AG20443 (cell line): Measurements from ENCODE around the gene CKAP2L.

Source experiments
- DNase-seq: peaks from one replicate; pipeline ENCODE4 v3.0.0; 2012; ENCODE audit warnings: low spot score, mixed read lengths

The CKAP2L gene

DNA sequence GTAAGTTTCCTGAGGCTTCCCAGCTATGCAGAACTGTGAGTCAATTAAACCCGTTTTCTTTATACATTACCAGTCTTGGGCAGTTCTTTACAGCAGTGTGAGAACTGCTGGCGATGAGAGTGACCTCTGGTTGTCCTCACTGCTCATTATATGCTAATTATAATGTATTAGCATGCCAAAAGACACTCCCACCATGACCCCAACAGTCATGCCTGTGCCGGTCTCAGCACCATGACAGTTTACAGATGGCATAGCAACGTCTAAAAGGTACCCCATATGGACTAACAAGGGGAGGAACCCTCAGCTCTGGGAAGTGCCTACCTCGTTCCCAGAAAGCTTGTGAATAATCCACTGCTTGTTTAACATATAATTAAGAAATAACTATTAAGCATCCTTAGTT lies 28.0 kb upstream of the CKAP2L start:
- no peak for DNase-seq

DNA sequence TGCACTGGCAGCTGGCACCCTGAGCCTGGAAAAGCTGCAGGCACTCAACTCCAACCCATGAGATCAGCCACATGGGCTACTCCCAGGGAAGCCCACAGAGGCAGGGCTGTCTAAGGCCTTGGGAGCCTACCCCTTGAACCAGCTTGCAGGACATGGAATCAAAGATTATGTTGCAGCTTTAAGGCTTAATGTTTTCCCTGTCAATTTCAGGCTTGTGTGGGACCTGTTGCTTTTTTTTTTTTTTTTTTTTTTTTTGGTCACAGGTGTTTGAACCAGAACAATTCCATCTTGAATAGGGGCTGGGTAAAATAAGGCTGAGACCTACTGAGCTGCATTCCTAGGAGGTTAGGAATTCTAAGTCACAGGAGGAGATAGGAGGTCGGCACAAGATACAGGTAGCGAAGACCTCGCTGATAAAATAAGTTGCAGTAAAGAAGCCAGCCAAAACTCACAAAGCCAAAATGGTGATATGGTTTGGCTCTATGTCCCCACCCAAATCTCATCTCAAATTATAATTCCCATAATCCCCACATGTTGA lies 27.4 kb upstream of the CKAP2L start:
- DNase-seq, result no peak

DNA sequence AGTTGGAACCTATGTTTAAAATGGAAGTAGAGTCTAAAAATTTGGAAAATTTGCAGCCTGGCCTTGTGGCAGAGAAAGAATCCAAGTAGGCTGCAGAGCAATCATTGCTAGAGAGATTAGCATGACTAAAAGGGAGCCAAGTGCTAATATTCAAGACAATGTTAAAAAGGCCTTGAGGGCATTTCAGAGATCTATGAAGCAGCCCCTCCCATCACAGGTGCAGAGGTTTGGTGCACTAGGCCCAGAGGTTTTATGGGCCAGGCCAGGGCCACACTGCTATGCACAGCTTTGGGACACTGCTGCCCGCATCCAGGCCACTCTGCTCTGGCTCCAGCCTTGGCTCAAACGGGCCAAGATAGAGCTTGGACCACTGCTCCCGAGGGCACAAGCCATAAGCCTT lies 26.6 kb upstream of the CKAP2L start:
- DNase-seq, result no peak

DNA sequence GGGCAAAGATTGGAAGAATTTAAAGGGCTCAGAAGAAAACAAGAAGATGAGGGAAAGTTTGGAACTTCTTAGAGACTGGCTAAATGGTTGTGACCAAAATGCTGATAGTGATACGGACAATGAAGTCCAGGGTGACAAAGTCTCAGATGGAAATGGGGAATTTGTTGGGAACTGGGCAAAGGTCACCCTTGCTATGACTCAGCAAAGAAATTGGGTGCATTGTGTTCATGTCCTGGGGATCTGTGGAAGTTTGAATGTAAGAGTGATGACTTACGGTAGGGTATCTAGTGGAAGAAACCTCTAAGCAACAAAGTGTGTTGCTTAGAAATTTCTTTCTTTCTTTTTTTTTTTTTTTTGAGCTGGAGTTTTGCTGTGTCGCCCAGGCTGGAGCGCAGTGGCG lies 25.9 kb upstream of the CKAP2L start:
- no peak for DNase-seq

DNA sequence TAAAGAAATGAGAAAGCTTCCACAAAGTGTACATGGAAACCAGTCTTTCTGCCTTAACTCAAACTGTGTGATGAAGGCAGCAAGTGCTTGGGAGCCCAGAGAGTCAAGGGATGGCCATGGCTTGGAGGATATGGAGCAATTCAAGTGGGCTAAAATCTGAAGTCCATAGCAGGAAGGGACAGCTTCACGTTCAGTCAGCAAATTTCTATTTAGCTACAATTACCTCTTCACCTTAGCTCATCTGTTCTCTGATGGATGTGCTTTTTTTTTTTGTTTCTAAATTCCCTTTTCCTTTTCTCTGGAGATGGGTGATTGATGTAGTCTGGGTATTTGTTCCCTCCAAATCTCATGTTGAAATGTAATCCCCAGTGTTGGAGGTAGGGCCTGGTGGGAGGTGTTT lies 24.8 kb upstream of the CKAP2L start:
- DNase-seq, result no peak

DNA sequence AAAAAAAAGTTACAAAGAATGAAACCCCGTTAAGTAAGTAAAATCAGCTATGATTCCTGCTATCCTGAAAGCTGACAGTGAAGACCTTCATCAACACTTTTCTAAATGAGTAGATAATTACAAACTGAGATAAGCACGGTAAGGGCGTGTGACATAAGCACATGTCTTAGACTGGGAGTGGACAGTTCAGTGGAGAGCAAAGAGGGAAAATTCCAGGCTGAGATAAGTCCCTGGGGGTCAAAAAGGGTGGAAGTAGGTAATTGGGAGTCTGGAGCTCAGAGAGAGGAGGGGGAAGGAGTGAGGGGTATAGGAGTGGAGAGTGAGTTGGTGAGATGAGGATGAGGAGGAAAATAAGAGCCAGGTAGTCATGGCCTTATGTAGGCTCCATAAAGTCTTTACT lies 24.2 kb upstream of the CKAP2L start:
- DNase-seq, result no peak

DNA sequence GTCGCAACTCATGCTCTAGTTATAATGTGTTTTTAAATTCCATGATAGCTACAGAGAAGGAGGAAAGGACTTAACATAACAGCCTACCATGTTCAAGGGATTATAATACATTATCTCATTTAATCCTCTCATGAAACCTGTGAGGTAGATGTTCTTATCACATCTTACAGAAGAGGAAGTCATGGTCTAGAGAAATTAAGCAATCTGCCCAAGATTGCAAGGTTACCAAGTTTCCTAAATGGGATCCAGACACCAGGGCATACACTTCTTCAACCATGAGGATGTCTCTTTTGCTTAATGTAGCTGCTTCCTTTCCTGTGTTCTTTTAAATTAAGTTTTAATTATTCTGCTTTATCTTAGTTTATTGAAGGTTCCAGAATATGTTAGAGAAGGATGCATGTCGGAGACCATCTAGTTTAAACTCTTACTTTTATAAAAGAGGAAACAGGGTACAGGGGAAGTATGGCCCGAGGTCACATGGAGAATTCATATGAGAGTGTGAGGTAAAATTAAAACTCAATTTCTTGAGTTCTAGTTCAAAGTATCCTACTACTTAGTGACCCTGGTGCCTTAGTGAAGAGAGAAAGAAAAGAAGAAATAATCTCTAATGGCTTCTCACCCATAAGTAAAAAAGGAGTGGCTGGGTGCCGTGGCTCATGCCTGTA lies 23.5 kb upstream of the CKAP2L start:
- no peak for DNase-seq

DNA sequence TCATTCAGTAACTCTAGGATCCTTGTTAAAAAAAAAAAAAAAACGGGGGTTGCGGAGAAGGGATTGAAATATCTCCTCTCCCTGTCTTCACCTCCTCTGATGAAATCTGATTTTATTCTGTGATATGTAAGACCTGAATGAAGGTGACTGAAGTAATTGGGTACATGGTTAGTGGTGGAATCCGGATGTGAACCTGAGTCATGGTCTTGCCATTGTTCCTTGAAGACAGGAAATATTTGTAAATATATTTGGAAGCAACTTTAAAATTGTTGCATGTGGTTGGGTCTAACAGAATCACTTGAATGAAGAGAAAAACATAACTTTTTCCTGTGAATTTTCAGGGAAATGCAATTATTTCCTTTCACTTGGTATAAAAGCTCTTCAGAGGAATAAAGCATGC lies 22.9 kb upstream of the CKAP2L start:
- no peak for DNase-seq

DNA sequence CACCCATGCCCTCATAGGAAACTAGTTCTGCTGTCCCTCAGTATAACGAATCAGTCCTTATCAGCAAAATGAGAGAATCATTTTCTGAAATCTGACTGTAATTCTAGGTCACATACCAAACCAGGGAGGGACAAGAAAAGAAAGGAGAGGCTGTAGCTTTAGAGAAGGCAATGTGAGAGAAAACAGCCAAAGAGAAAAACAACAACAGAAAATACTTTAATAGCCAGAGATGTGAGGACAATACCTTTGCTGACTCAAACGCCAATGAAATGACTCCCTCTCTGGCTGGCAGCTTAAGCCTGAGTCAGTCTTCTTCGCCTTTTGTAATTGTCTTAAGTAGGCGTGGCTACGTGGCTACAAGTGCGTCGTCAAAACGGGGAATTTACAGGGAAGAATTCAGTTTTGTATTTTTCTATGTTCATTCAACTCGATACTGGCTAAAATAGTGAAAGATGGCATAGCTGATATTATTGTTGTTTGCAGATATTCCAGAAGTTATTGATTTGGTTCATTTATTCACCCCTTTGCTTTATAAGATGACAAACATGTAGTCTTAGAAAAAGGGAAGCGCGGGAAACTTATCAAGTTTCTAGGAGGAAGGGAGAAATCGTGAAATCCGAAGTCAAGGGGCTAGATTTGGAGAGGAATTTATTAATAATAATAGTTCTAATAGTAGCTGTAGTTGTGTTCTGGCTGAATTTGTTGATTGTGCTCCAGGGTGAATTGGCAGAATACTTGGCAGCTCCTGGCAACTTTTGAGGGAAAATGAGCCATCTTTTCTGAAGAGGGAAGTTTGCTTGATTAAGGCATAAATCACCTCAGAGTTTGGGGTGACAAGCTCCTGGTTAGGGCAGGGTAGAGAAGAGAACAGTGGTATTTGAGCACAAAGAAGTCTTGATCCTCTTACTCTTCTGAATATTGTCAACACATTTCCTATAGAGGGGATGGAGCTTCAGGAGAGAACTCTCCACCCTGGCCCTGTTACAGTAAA lies 20.1 kb upstream of the CKAP2L start, which contains the start of gene IL1A:
Gene IL1A (minus strand): TSS at position 295 of the 991 bp plus-strand sequence. CDS start 723 bp downstream, outside the sequence.
- DNase-seq, result peak; percentile 78

DNA sequence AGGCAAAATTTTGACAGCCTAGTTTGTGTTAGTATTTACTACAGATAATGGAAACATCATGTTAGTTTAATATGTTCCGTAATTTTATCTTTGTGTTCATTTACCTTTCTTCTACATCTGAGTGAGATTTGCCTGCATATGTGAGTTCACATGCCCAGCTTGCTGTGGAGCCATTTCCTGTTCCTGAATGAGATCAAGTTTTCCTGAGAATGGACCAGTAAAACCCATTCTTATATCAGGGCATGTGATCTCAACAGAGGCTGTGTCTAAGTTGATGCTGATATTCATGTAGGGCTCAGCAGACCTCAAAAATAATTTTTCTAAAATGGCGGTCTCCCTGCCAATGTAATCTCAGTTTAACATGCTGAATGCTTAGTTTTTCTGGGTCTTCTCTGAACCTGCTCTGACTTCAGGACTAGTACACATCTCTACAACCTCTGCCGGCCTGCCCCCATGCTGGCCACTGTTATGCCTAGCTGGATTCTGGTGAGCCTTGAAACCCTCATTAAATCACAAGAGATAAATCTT lies 18.8 kb upstream of the CKAP2L start:
- no peak for DNase-seq

DNA sequence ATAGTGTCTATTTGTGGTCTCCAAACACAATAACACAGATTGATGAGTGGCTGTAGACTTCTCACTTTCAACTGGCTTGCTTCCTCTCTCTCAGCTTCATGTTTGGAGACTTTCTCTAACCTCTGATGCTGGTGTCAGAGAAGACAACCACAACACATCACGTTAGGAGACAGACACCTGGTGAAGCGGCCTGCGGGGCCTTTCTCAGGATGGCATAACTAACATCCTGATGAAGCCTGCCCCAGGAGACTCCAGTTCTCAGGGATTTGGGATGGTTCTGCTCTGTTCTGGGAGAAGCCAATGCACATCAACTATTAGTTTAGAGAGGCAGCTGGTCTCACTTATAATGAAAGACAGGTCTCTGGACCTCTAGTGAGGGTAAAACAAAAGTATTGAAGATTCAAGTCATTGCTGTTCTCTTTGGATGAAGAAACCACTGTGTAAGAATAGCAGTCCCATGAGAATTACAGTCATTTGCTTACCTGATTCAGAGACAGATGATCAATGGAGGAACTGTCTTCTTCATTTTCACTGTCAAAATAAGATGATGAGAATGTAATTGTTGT lies 17.9 kb upstream of the CKAP2L start:
- DNase-seq, result no peak

DNA sequence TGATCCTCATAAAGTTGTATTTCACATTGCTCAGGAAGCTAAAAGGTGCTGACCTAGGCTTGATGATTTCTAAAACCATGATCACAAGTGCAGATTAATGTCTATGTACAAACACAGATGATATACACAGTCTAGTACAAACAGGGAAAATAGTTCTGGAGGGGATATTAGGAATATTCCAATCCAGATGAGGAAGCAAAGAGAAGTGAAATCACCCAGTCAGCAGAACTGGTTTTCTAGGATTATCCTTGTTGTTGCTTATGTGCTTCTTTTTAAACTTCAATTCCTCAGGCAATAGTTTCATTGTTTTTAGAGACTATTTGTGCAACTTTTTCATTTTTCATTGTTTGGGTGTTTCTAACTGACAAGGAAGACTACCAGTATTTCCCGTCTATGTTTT lies 15.2 kb upstream of the CKAP2L start:
- DNase-seq, result no peak

DNA sequence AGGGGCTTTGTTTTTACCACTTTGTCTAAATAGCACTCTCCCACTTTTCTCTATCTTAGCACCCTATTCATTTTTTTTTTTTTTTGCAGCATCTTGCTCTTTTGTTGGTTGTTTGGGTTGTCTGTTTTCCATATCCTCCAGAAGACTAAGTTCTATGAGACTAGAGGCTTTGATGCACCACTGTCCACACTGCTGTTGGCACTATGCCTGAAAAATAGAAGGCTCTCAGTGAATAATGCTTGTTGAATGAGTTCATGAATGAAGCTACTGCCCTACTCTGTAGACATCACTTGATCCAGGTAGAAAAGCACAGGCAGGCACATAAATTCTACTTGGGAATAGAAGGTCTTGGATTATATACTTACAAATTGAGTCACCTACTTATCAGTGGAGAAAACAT lies 12.6 kb upstream of the CKAP2L start:
- no peak for DNase-seq

DNA sequence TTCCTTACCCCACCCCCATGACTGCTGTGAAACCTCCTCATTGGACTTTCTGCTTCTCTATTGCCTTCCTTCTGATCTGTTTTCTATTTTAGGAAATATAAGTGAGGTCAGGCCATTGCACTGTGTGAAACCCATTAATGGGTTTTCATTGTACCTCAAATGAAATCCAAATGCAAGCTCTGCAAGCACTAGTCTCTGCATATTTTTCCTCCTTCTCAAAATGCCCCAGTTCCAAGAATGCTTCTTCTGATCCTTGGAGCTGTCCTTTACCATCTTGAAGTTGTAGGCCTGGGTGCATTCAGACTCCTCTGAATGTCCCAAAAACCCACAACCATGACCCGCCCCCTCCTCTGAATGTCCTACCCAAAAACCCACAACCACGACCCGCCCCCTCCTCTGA lies 11.7 kb upstream of the CKAP2L start:
- no peak for DNase-seq

DNA sequence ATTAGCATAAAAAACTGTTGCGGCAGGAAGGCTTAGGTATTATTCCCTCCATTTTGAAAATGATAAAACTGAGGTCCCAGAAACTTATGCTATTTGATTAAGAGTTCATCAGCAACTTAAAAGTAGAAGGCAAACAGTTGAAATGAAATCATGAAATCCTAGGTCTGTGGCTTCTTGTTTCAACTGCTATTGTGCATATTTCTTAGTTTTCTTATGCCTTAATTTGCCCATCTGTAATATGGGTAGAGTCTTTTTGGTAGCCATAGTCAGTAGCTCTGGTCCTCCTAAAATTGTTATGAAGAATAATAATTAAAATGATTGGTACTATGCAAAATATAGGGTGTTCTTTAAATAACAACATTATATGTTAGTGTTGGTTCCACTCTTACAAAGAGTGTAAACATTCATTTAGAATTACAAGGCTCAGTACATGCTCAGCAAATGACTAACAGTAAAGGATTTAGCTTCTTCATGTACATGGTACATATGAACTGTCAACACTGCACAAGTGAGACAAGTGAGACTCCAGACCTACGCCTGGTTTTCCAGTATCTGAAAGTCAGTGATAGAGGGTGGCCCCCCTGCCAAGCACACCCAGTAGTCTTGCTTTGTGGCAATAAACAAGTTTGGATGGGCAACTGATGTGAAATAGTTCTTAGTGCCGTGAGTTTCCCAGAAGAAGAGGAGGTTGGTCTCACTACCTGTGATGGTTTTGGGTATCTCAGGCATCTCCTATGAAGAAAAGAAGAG lies 10.3 kb upstream of the CKAP2L start:
- no peak for DNase-seq

DNA sequence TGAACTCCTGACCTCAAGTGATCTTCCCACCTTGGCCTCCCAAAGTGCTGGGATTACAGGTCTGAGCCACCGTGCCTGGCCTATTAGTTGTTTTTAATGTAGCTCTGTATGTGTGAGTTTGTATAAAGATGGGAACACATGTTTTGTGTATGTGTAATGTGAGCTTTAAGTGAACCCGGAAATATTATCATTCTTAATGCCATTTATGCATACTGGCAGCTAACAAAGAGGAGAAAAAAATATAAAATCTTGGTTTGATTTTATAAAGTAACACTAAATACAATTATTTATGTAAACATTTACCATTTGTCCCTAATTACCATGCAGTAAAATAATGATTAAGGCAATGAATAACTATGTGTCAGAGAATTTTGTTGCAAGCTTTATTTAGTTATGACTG lies 9.1 kb upstream of the CKAP2L start:
- DNase-seq, result no peak

DNA sequence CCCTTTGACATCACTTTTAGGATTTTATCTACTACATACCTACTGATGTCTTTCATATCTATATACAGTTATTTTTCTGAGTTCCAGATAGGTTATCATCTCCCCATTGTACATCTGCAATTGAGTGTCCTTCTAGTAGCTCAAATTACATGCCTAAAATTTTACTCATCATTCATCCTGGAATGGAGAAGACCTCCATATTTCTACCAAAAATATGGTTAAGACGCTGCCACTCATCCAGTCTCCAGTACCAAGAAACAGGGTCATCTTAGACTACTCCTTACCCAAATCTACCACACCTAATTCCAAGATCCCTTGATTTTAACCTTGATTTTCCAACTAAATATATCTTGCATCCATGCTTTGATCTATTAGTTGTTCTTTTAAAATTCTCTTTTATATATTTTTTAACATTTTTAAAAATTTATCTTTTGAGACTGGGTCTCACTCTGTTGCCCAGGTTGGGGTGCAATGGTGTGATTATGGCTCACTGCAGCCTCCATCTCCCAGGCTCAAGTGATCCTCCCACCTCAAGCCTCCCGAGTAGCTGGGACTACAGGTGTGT lies 8.6 kb upstream of the CKAP2L start:
- DNase-seq, result no peak

DNA sequence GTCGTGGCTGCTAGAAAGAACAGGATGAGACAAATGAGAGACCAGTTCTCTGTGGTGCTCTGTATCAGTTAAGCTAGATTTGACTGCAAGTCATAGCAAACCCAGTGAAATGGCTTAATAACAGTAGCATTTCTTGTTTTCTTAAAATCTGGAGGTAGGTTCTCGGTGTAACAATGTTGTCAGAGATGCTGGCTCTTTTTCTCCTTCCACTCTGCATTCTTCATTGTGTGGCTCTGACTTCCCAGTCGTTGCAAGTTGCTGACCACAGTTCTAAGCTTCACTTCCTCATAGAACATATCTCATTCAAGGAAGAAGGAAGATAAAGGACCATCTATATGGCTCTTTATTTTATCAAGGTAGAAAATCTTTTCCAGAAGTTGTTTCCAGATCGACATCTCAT lies 7.9 kb upstream of the CKAP2L start:
- DNase-seq, result no peak

DNA sequence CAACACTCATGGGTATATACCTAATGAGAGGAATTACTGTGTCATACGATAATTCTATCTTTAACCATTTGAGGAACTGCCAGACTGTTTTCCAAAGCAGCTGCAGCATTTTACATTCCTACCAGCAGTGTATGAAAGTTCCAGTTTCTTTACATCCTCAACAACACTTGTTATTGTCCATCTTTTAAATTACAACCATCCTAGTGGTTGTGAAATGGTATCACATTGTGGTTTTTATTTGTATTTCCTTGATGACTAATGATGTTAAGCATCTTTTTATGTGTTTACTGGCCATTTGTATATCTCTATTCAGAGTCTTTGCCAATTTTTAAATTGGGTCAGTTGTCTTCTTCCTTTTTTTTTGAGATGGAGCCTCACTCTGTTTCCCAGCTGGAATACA lies 4.0 kb upstream of the CKAP2L start:
- DNase-seq, result no peak

DNA sequence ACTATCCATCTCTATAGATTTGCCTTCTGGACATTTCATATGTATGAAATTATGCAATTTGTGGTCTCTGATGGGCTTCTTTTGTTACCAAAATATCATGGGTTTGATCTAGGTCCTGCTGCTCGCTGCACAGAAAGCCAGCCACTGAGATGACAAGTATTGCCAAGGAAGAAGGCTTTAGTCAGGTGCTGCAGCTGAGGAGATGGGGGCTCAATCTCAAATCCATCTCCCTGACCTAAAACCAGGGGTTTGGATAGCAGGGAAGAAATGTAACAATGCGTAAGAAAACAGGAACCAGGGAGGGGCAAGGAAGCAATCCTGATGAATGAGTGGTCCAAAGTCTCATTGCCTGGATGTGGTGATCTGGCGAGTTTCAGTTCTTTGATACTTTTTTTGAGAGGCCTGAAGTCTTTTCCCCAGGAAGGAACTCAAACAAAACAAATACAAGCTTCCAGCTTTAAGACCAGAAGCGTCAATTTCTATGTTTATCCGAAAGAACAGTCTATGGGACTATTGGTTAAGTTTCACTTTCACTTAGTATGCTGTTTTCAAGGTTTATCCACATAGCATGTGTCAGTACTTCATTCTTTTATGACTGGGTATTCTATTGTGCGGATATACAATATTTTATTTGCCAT lies 3.4 kb upstream of the CKAP2L start:
- DNase-seq, result no peak

DNA sequence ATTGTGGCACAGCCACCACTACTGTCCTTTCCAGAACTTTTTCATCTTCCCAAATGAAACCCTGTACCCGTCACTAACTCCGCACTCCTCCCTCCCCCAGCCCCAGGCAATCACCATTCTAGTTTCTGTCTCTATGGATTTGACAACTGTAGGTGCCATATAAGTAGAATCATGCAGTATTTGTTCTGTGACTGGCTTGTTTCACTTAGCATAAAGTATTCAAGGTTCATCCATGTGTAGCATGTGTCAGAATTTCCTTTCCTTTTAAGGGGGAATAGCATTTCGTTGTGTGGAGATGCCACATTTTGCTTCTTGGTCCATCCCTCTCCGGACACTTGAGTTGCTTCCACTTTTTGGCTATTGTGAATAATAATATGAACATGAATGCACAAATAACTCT lies 842 bp upstream of the CKAP2L start:
- no peak for DNase-seq
